ENCODE data around the gene CDC42BPA.

Gene CDC42BPA

GRCh38 chr1:226974544-226975258 lies 343.6 kb downstream of the CDC42BPA start:
- CTCF ChIA-PET = interaction anchor here (0.5 to 1.4 kb wide), 3 partner anchors 10 to 339 kb away, joined by 3 to 4 read pairs (median 3); no protein-coding TSS in a partner anchor
- peak overlapping the region; percentile 61 for H3K27ac ChIP-seq
- POLR2A ChIA-PET (ENCODE audit: low non-redundant PET) = interaction anchor here (0.5 to 0.6 kb wide), 2 partner anchors 35 to 45 kb away, joined by 3 read pairs; no protein-coding TSS in a partner anchor
- TF ChIP-seq CTCF (conservative IDR thresholded peaks at IDR 0.05; ENCODE audit: low read depth) = no peak
- DNase-seq (ENCODE audit: low spot score) = no peak

GRCh38 chr1:226973898-226974543 lies 344.3 kb downstream of the CDC42BPA start:
- ChIA-PET CTCF (interaction anchor here (0.6 to 1.4 kb wide), 2 partner anchors 10 to 425 kb away, joined by 3 to 4 read pairs; partner anchors contain the start of gene STUM), POLR2A (ENCODE audit: low non-redundant PET) (interaction anchor here (0.6 kb wide), 1 partner anchor 35 kb away, joined by 3 read pairs; no protein-coding TSS in a partner anchor)
- TF ChIP-seq CTCF (conservative IDR thresholded peaks at IDR 0.05; ENCODE audit: low read depth) = no peak
- DNase-seq (ENCODE audit: low spot score) = peak; percentile 47
- peak overlapping the region; percentile 61 for H3K27ac ChIP-seq

GRCh38 chr1:226973371-226973897 lies 344.9 kb downstream of the CDC42BPA start:
- ChIA-PET CTCF (interaction anchor here (0.6 kb wide), 2 partner anchors 425 to 735 kb away, joined by 3 to 5 read pairs; partner anchors contain the start of gene STUM), POLR2A (ENCODE audit: low non-redundant PET) (no interaction called here)
- TF ChIP-seq CTCF (conservative IDR thresholded peaks at IDR 0.05; ENCODE audit: low read depth) = no peak

GRCh38 chr1:226972931-226973330 lies 345.4 kb downstream of the CDC42BPA start:
- ChIA-PET POLR2A (ENCODE audit: low non-redundant PET) (no interaction called here), CTCF (interaction anchor here (0.6 kb wide), 1 partner anchor 735 kb away, joined by 5 read pairs; no protein-coding TSS in a partner anchor)
- TF ChIP-seq CTCF (conservative IDR thresholded peaks at IDR 0.05; ENCODE audit: low read depth) = no peak
- no peak overlapping the region for H3K27ac ChIP-seq
- DNase-seq (ENCODE audit: low spot score) = no peak

More at GRCh38 chr1:226973371-226973897, 344.9 kb downstream of the CDC42BPA start:
- peak overlapping the region; percentile 61 for H3K27ac ChIP-seq
- no peak for DNase-seq (ENCODE audit: low spot score)

GRCh38 chr1:226971765-226972164 lies 346.5 kb downstream of the CDC42BPA start:
- ChIA-PET CTCF (no interaction called here), POLR2A (ENCODE audit: low non-redundant PET) (interaction anchor here (0.7 kb wide), 1 partner anchor 11 kb away, joined by 3 read pairs; no protein-coding TSS in a partner anchor)

More at GRCh38 chr1:226971765-226972164, 346.5 kb downstream of the CDC42BPA start:
- H3K27ac ChIP-seq = no peak overlapping the region
- TF ChIP-seq CTCF (conservative IDR thresholded peaks at IDR 0.05; ENCODE audit: low read depth) = no peak
- DNase-seq (ENCODE audit: low spot score) = no peak
